ENCODE measurements around the gene GBF1.

GRCh38 chr10:102198027-102198426 is 47.3 kb upstream of the GBF1 start:
- TF ChIP-seq CTCF (IDR thresholded peaks at IDR 0.05; ENCODE audit: low read depth, low read length), result no peak
- no peak for TF ChIP-seq EZH2phosphoT487 (IDR thresholded peaks at IDR 0.05; ENCODE audit: low read depth)
